ENCODE measurements around the gene FHIT. TPM values are rescaled to one million over a fixed set of nuclear protein-coding genes. Genes with fewer than 3 reads are reported as not detected.
"Not testable (repeated sequence)": the region's sequence is repeated elsewhere in the genome, so short reads cannot be mapped to it uniquely, and the experiment has no call there.

The FHIT gene
- total RNA-seq, 1 donor from 2014 or later: 21.5 TPM

GRCh38 chr3:60916546-60916945 is 334.7 kb downstream of the FHIT start:
- DNase-seq (no peak), ATAC-seq (ENCODE audit: poor library complexity) (no peak)
- intact Hi-C loops (cut with DNase I): no loop called here

- DNase-seq: no peak
- no peak for ATAC-seq (ENCODE audit: poor library complexity)
- intact Hi-C loops (cut with DNase I): no loop called here
Observed at GRCh38 chr3:60913474-60913873, 337.8 kb downstream of the FHIT start.

- intact Hi-C loops (cut with DNase I): no loop called here
- ATAC-seq (ENCODE audit: poor library complexity) (no peak), DNase-seq (no peak)
Observed at GRCh38 chr3:60912876-60913275, 338.4 kb downstream of the FHIT start.

GRCh38 chr3:60912142-60912541 is 339.1 kb downstream of the FHIT start:
- no peak for ATAC-seq (ENCODE audit: poor library complexity)
- intact Hi-C loops (cut with DNase I): no loop called here

GRCh38 chr3:60909526-60909925 is 341.7 kb downstream of the FHIT start:
- no peak for ATAC-seq (ENCODE audit: poor library complexity)
- no peak for DNase-seq
- intact Hi-C loops (cut with DNase I): no loop called here

More at GRCh38 chr3:60912142-60912541, 339.1 kb downstream of the FHIT start:
- DNase-seq: no peak

- intact Hi-C loops (cut with DNase I): no loop called here
- ATAC-seq (ENCODE audit: poor library complexity) (no peak), DNase-seq (no peak)
Observed at GRCh38 chr3:60906283-60906682, 345.0 kb downstream of the FHIT start.

GRCh38 chr3:60898321-60898720 is 352.9 kb downstream of the FHIT start:
- DNase-seq (no peak), ATAC-seq (ENCODE audit: poor library complexity) (no peak)
- intact Hi-C loops (cut with DNase I): no loop called here

- no peak for DNase-seq
- intact Hi-C loops (cut with DNase I): no loop called here
- no peak for ATAC-seq (ENCODE audit: poor library complexity)
Observed at GRCh38 chr3:60893946-60894345, 357.3 kb downstream of the FHIT start.

- ATAC-seq (ENCODE audit: poor library complexity): no peak
- DNase-seq: no peak
- intact Hi-C loops (cut with DNase I): no loop called here
Observed at GRCh38 chr3:60890226-60890625, 361.0 kb downstream of the FHIT start.

- intact Hi-C loops (cut with DNase I); ATAC-seq (ENCODE audit: poor library complexity); DNase-seq: not testable (repeated sequence)
Observed at GRCh38 chr3:60888952-60889351, 362.3 kb downstream of the FHIT start.

GRCh38 chr3:60887574-60887973 is 363.7 kb downstream of the FHIT start:
- no peak for ATAC-seq (ENCODE audit: poor library complexity)
- intact Hi-C loops (cut with DNase I): no loop called here
- DNase-seq: no peak

- no peak for ATAC-seq (ENCODE audit: poor library complexity)
- no peak for DNase-seq
- intact Hi-C loops (cut with DNase I): no loop called here
Observed at GRCh38 chr3:60886518-60886917, 364.7 kb downstream of the FHIT start.

GRCh38 chr3:60884005-60884404 is 367.2 kb downstream of the FHIT start:
- DNase-seq (no peak), ATAC-seq (ENCODE audit: poor library complexity) (no peak)
- intact Hi-C loops (cut with DNase I): no loop called here

- ATAC-seq (ENCODE audit: poor library complexity) (no peak), DNase-seq (no peak)
- intact Hi-C loops (cut with DNase I): no loop called here
Observed at GRCh38 chr3:60877188-60877587, 374.1 kb downstream of the FHIT start.

GRCh38 chr3:60870396-60870795 is 380.9 kb downstream of the FHIT start:
- intact Hi-C loops (cut with DNase I): no loop called here
- no peak for ATAC-seq (ENCODE audit: poor library complexity)
- DNase-seq: no peak

GRCh38 chr3:60867200-60867599 is 384.1 kb downstream of the FHIT start:
- ATAC-seq (ENCODE audit: poor library complexity) (no peak), DNase-seq (no peak)
- intact Hi-C loops (cut with DNase I): no loop called here

GRCh38 chr3:60856257-60857046 is 394.8 kb downstream of the FHIT start:
- intact Hi-C loops (cut with DNase I): no loop called here
- ATAC-seq (ENCODE audit: poor library complexity) (no peak), DNase-seq (no peak)

- no peak for DNase-seq
- no peak for ATAC-seq (ENCODE audit: poor library complexity)
- intact Hi-C loops (cut with DNase I): no loop called here
Observed at GRCh38 chr3:60855250-60855649, 396.0 kb downstream of the FHIT start.

- no peak for ATAC-seq (ENCODE audit: poor library complexity)
- intact Hi-C loops (cut with DNase I): no loop called here
- no peak for DNase-seq
Observed at GRCh38 chr3:60854791-60855190, 396.5 kb downstream of the FHIT start.

- ATAC-seq (ENCODE audit: poor library complexity) (no peak), DNase-seq (no peak)
- intact Hi-C loops (cut with DNase I): no loop called here
Observed at GRCh38 chr3:60847791-60848190, 403.5 kb downstream of the FHIT start.

GRCh38 chr3:60844256-60844655 is 407.0 kb downstream of the FHIT start:
- intact Hi-C loops (cut with DNase I): no loop called here
- ATAC-seq (ENCODE audit: poor library complexity): no peak
- DNase-seq: no peak
